RWPE2 (cell line): ENCODE data around the gene FOXN3.

Source experiments
- ATAC-seq: fragments of 200-7000 bp; cut with Tn5 transposase; 3 replicates; pipeline ENCODE4 v1.9.1; 2021; ENCODE audit warnings: low read depth
- DNase-seq: peaks from one replicate; pipeline ENCODE4 v3.0.0-alpha.2; 2020; ENCODE audit warnings: low spot score
- H3K27ac ChIP-seq: fragments of 450-650 bp; 2 replicates; pipeline ENCODE4 v1.5.1; 2017; ENCODE audit warnings: mild to moderate bottlenecking; ENCODE audit not compliant: poor library complexity, severe bottlenecking
- H3K27me3 ChIP-seq: fragments of 250-450 bp; sonication (Bioruptor Pico); 2 replicates; pipeline ENCODE4 v1.5.1; 2021; ENCODE audit warnings: mild to moderate bottlenecking, moderate library complexity; ENCODE audit not compliant: insufficient read depth, poor library complexity, severe bottlenecking
- H3K36me3 ChIP-seq: fragments of 250-450 bp; sonication (Bioruptor Pico); 2 replicates; pipeline ENCODE4 v1.5.1; 2020; ENCODE audit warnings: low read depth, mild to moderate bottlenecking, moderate library complexity
- H3K4me1 ChIP-seq: fragments of 250-450 bp; sonication (Bioruptor Pico); 2 replicates; pipeline ENCODE4 v1.5.1; 2021; ENCODE audit warnings: mild to moderate bottlenecking, moderate library complexity; ENCODE audit not compliant: insufficient read depth, poor library complexity, severe bottlenecking
- H3K4me3 ChIP-seq: fragments of 250-450 bp; sonication (Bioruptor Pico); 2 replicates; pipeline ENCODE4 v1.5.1; 2021; ENCODE audit warnings: mild to moderate bottlenecking, moderate library complexity; ENCODE audit not compliant: severe bottlenecking
- H3K9me3 ChIP-seq: fragments of 250-450 bp; sonication (Bioruptor Pico); 2 replicates; pipeline ENCODE4 v1.5.1; 2021; ENCODE audit warnings: mild to moderate bottlenecking, moderate library complexity; ENCODE audit not compliant: severe bottlenecking
- CTCF ChIP-seq: fragments of 450-650 bp; IDR thresholded peaks from one replicate; pipeline ENCODE4 v1.5.1; 2017; ENCODE audit warnings: mild to moderate bottlenecking, moderate library complexity; ENCODE audit not compliant: poor library complexity, severe bottlenecking

Gene FOXN3

GRCh38 chr14:89444044-89444443, 27.0 kb upstream of the FOXN3 start:
- DNase-seq (no peak), ATAC-seq (peak; percentile 51; the same call in 2 of the 3 replicates)
- Histone ChIP-seq H3K4me1 (peaks cover 21% of the 10 kb centered on the region), H3K9me3 (no peaks in the 10 kb centered on the region), H3K27me3 (no peaks in the 10 kb centered on the region), H3K36me3 (no peaks in the 10 kb centered on the region), H3K27ac (peak overlapping the region; percentile 72), H3K4me3 (no peak overlapping the region)
- TF ChIP-seq CTCF, result no peak

GRCh38 chr14:89443042-89443629, 26.1 kb upstream of the FOXN3 start:
- Histone ChIP-seq H3K27me3 (no peaks in the 10 kb centered on the region), H3K9me3 (no peaks in the 10 kb centered on the region), H3K36me3 (no peaks in the 10 kb centered on the region), H3K4me3 (no peak overlapping the region), H3K4me1 (peaks cover 28% of the 10 kb centered on the region), H3K27ac (peak overlapping the region; percentile 72)
- no peak for TF ChIP-seq CTCF
- no peak for DNase-seq
- peak; percentile 45; the same call in 1 of the 3 replicates for ATAC-seq

- Histone ChIP-seq H3K27ac (peak overlapping the region; percentile 72), H3K36me3 (no peaks in the 10 kb centered on the region), H3K9me3 (no peaks in the 10 kb centered on the region), H3K27me3 (no peaks in the 10 kb centered on the region), H3K4me1 (peaks cover 33% of the 10 kb centered on the region), H3K4me3 (no peak overlapping the region)
- no peak for ATAC-seq
- DNase-seq, result no peak
- no peak for TF ChIP-seq CTCF
These were observed 25.2 kb upstream of the FOXN3 start for GRCh38 chr14:89442280-89442679.

- no peak overlapping the region for H3K27ac ChIP-seq
- H3K9me3 ChIP-seq, result no peaks in the 10 kb centered on the region
- TF ChIP-seq CTCF, result no peak
- H3K36me3 ChIP-seq, result no peaks in the 10 kb centered on the region
- DNase-seq (no peak), ATAC-seq (no peak)
- peaks cover 33% of the 10 kb centered on the region for H3K4me1 ChIP-seq
- no peak overlapping the region for H3K4me3 ChIP-seq
- no peaks in the 10 kb centered on the region for H3K27me3 ChIP-seq
These were observed 24.2 kb upstream of the FOXN3 start for GRCh38 chr14:89440986-89441909.
